Renal pelvis (tissue), 4 donors: ENCODE results near the gene TMEM88. TPM values are rescaled to one million over a fixed set of nuclear protein-coding genes. Genes with fewer than 3 reads are reported as not detected.
A peak's percentile ranks its signal among the peaks of the same experiment; 100 is the strongest.
"Not testable (repeated sequence)": the region's sequence is repeated elsewhere in the genome, so short reads cannot be mapped to it uniquely, and the experiment has no call there.

Source experiments
- DNase-seq: peaks from one replicate; pipeline ENCODE4 v3.0.0-alpha.2; 2013
- polyA plus RNA-seq, 3 donors: library from polyadenylated mRNA; unstranded; fragments of 120-200 nt; gene quantifications; one replicate each; pipeline ENCODE4 v1.2.1, GENCODE V29; 2013; ENCODE audit not compliant: insufficient read length in 3 of 3

The TMEM88 gene
- polyA plus RNA-seq, 3 donors: 25.9 to 32.4 (median 26.0) TPM

- DNase-seq: no peak
These were observed 1.2 kb upstream of the TMEM88 start for GRCh38 chr17:7853691-7854038.

- DNase-seq: no peak
These were observed 638 bp upstream of the TMEM88 start for GRCh38 chr17:7854078-7854777.

DNA sequence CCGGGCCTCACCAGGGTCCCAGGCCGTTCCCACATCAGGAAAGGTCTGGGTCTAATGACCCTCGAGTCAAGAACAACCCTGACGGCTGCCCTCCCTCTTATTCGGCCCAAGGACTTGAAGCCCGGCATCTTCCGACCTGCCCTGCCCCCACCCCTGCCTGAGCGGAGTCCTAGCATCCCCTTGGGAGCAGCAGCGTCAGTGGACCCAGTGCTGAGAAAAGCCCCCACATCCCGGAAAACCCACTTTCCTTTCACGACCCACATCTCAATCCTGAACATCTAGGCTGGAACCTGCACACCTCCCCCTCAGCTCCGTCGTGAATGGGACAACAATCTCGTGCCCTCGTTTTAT is 769 bp downstream of the TMEM88 start:
- DNase-seq: no peak

DNA sequence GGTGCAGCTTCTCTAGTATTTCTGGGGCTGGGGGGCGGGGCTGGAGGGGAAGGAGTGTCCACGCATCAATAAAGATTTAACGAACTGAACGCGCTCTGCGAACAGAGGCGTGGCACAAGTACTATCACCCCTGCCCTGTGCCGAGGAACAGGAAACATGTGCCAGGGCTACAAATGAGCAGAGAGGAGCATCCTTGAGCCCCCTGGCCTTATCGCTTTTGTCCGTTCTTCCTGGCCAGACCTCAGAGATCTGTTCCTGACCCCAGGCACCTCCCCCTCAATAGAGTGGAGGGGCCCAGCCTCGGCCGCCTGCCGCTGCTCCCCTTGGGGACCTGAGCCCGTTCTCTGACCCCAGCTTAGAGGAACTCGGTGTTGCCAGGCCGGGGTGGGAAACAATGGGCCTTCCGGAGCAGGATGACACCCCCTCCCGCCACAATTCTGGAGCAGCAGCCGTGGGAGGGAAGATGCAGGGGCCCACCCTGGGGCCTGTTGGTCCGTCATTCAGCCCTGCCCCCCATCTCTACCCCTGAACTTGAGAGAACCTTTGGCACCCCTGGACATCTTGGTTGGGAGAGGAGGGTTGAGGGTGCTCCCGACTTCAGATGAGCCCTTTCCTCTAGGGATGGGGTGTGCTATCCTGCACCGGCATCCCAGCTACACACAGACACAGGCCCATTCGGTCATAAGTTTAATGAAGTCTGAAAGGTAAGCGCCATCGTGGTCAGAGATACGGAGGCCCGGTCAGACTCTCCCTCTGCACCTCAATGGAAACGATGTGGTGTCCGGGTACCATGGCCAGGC is 1.3 kb downstream of the TMEM88 start:
- peak; percentile 42 for DNase-seq

DNA sequence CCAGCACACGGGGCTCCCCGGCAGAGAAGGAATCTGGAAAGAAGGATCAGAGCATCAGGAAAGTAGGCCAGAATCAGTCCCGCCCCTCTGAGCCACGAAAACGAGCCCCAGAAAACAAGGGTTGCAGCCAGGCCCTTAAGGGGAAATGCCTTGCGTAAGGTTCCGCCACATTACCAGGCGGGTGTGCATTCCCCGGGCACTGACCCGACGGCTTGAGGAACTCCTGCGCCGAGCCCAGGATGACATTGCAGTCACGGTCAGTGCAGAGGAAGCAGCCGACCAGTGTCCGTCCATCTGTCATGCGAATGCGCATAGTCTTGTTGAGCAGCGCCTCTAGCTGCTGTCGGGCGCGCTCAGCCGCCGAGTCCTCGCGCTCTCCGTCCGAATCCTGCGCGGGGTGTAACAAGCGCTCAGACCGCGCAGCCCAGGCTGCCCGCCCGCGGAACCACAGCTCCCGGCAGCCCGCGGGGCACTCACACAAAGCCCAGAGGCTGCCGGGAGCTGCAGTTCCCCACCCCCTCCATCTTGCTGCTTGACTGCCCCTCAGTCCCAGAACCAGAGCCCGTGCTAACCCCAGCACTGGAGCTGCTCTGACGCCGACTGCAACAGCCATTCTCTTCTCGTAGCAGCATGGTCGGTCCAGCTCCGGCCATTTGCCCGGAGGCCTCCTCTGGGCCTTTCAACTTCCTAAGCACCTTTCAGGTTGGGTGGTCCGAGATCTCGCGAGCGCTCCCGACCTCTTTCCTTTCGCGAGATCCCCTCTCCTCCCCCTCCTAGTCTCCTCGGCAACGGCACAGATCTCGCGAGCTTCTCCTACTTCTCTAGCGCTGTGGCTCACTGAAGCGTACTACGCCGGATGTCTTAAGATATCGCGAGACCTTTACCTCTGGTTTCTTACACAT is 2.2 kb downstream of the TMEM88 start, which contains the start of gene NAA38:
TSS of gene NAA38 (minus strand) at position 749 of the 902 bp plus-strand sequence. CDS start at position 653, 96 bp downstream.
- DNase-seq: peak; percentile 100

DNA sequence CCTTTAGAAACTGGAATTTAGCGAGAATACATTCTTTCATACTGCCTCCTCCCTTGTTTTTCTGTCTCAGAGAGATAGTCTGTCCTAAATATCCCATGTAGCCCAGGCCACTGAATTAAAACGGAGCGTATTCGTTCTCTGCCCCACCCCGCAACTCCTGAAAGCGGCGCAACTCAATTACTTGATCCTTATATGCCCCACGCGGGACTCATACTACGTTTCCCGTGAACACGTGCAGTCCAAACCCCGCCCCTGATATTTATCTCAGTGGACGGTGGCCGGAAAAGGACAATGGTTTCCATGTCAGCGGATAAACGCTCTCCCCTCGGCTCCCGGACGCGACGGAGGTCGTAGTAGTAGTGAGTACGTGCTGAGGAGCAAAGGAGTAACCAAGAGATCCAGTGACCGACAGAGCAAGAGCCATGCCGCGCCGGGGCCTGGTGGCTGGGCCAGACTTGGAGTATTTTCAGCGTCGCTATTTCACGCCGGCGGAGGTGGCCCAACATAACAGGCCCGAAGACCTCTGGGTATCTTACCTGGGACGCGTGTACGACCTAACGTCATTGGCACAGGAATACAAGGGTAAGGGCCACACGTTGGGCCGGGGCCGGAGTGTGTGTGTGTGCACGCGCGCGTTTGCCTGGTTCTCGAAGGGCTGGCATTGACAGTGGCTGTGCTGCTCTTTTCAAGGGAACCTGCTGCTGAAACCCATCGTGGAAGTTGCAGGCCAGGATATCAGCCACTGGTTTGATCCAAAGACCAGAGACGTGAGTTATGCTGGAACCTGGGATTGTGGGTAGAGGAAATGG is 3.1 kb downstream of the TMEM88 start, which contains the start of gene CYB5D1:
TSS of gene CYB5D1 (plus strand) at position 291 of the 809 bp plus-strand sequence. CDS start at position 423, 132 bp downstream.
- DNase-seq: peak; percentile 95

GRCh38 chr17:7858522-7858810 is 3.6 kb downstream of the TMEM88 start:
- DNase-seq: peak; percentile 42

GRCh38 chr17:7859028-7859427 is 4.2 kb downstream of the TMEM88 start:
- DNase-seq: no peak

- no peak for DNase-seq
These were observed 8.0 kb downstream of the TMEM88 start for GRCh38 chr17:7862692-7863437.

DNA sequence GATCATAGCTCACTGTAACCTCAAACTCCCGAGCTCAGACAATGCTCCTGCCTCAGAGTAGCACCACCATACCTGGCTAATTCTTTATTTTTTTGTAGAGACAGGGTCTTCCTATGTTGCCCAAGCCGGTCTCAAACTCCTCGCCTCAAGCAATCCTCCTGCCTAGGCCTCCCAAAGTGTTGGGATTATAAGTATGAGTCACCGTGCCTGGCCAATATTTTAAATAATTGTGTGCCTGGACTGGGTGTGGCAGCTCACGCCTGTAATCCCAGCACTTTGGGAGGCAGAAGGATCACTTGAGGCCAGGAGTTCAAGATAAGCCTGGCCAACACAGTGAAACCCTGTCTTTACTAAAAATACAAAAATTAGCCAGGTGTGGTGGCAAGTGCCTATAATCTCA is 9.5 kb downstream of the TMEM88 start:
- DNase-seq: not testable (repeated sequence)

GRCh38 chr17:7864995-7865650 is 10.3 kb downstream of the TMEM88 start:
- DNase-seq: no peak

- no peak for DNase-seq
These were observed 13.0 kb downstream of the TMEM88 start for GRCh38 chr17:7867881-7868329.

DNA sequence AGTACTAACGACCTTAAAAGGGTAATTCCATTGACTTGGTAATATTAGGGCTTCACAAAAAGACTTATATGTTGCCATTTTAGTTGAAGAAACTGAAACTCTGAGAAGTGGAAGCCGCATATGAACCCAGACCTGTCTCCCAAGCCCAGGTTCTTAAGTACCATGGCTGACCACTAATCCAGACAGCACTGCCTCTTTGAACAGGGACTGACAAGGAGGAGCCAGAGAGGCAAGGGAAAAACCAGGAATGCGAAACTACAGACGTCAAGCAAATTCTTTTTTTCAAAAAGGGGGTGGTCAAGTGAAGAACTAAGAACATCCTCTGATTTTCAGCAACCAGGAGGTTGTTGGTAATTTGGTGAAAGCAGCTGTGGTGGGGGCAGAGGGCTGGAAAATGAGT is 18.2 kb downstream of the TMEM88 start:
- no peak for DNase-seq

DNA sequence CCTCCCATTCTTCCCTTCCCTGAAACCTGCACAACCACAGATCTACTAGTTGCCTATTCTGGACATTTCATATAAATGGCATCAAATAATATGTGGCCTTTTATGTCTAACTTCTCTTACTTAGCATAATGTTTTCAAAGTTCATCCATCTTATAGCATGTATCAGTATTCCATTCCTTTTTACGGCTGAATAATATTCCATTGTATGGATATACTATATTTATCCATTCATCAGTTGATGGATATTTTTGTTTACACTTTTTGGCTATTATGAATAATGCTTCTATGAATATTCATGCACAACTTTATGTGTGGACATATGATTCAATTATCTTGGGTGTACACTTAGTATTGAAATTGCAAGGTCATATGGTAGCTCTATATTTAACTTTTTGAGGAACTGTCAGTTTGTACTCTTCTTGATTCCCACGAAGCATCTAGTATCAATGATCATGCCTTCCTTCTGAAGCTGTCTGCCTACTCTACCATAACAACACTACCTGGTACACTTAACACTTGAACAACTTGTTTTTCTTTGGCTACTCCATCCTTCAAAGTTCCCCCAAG is 21.0 kb downstream of the TMEM88 start:
- no peak for DNase-seq

- DNase-seq: no peak
These were observed 23.4 kb downstream of the TMEM88 start for GRCh38 chr17:7878234-7878633.

GRCh38 chr17:7880076-7880868 is 25.4 kb downstream of the TMEM88 start:
- DNase-seq: no peak

GRCh38 chr17:7881276-7882054 is 26.6 kb downstream of the TMEM88 start:
- no peak for DNase-seq

DNA sequence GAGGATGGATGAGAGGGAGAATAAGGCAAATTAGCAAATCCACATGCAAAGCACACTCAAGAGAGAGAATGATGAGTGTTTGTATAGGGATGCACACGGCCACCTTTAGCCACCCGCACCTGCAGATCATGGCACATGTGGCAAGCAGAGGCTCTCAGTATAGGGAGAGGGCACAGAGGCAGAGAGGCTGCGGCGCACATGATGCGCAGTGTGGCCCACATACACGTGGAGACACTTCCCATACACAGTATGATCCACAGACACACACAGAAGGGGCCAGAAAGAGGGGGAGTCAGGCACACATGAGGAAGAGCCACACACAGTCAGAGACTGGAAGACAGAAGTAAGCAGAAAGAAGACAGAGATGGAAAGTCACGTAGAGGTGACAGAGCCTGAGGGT is 27.2 kb downstream of the TMEM88 start:
- no peak for DNase-seq
